Rectal smooth muscle tissue (tissue), 1 donor: ENCODE results near the gene ASCL2.
"Not testable (repeated sequence)": the region's sequence is repeated elsewhere in the genome, so short reads cannot be mapped to it uniquely, and the experiment has no call there.

Experiments used
- H3K27ac ChIP-seq: one replicate; pipeline ENCODE4 v1.7.0; 2013; ENCODE audit warnings: low read depth, low read length, inconsistent platforms
- H3K27me3 ChIP-seq: one replicate; pipeline ENCODE4 v1.7.0; 2013; ENCODE audit warnings: low read length; ENCODE audit not compliant: control insufficient read depth, insufficient read depth
- H3K36me3 ChIP-seq: one replicate; pipeline ENCODE4 v1.7.0; 2013; ENCODE audit warnings: low read length; ENCODE audit not compliant: control insufficient read depth, insufficient read depth
- H3K4me1 ChIP-seq: one replicate; pipeline ENCODE4 v1.7.0; 2013; ENCODE audit warnings: low read length; ENCODE audit not compliant: control insufficient read depth, insufficient read depth
- H3K4me3 ChIP-seq: one replicate; pipeline ENCODE4 v1.7.0; 2013; ENCODE audit warnings: low read length
- H3K9ac ChIP-seq: one replicate; pipeline ENCODE4 v1.7.0; 2013; ENCODE audit warnings: low read length

ASCL2 gene

DNA sequence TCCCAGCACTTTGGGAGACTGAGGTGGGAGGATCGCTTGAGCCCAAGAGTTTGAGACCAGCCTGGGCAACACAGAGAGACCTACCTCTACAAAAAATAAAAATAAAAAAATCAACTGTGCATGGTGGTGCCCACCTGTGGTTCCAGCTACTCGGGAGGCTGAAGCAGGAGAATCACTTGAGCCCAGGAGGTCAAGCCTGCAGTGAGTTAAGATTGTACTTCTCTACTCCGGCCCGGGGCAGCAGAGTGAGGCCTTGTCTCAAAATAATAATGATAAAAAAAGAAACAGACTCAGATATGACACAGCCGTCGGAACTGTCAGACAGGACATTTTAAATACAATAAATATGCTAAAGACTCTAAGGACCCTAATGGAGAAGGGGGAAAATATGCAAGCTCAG, 18.4 kb downstream of the ASCL2 start:
- Histone ChIP-seq H3K4me1 (no peaks in the 10 kb centered on the region), H3K9ac (no peak overlapping the region), H3K27ac (no peak overlapping the region), H3K27me3 (no peaks in the 10 kb centered on the region), H3K4me3 (no peak overlapping the region), H3K36me3 (no peaks in the 10 kb centered on the region)

DNA sequence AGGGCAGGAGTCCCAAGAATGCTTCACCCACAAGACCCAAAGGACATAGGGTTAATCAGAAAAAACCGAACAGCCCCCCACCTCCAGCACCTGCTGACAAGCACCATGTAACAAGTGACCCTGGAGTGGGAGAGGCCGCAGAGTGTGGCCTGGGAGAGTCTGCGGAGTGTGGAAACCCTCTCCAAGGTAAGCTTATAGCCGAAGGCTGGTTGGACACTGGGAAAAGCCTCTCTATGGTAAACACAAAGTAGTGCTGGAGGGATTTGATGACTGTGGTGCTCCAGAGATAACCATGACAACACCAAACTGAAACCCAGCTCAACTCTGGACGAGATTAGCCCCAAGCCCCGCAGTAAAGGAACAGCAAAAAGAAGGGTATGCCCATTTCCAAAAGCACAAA, 19.2 kb downstream of the ASCL2 start:
- H3K36me3 ChIP-seq: no peaks in the 10 kb centered on the region
- H3K27ac ChIP-seq: no peak overlapping the region
- no peak overlapping the region for H3K9ac ChIP-seq
- H3K27me3 ChIP-seq: no peaks in the 10 kb centered on the region
- H3K4me3 ChIP-seq: no peak overlapping the region
- H3K4me1 ChIP-seq: no peaks in the 10 kb centered on the region

DNA sequence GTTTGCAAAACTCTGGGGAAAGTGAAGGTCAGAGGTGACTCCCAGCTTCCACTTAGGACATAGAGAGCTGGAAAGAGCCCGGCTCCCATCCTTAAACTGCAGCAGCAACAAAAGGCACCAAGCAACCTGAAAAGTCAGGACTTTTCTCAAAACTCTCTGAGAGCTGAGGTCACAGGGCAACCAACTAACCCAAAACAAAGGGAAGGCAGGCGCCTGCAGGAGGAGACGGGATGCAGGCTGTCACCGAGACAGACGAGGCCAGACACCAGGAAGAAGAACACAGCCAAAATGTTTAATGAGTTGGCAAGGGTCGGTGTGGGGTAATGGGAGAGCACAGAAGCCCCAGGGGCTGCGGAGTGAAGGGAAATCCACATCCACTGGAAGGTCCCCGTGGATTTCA, 19.9 kb downstream of the ASCL2 start:
- no peaks in the 10 kb centered on the region for H3K36me3 ChIP-seq
- no peak overlapping the region for H3K27ac ChIP-seq
- H3K4me3 ChIP-seq: no peak overlapping the region

DNA sequence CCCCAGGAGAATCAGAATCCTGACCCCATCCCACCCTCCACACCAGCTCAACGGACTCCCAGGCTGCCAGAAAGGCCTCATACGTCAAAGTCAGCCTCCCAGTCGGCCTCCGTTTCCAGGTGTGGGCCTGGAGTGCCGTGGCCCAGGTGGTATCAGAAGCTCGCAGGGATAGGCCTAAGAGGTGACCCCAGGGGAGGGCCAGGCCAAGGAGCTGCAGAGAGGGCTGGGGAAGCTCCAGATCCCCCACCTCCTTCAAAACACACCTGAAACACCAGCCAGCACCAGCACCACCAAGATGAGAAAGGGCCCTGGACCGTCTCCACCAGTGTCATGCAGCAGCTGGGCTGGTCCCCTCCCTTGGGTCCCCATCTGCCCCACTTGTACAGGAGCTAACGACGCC, 20.3 kb downstream of the ASCL2 start:
- H3K9ac ChIP-seq: no peak overlapping the region
- H3K4me3 ChIP-seq: no peak overlapping the region
- H3K27ac ChIP-seq: no peak overlapping the region
- H3K27me3 ChIP-seq: no peaks in the 10 kb centered on the region
- H3K4me1 ChIP-seq: no peaks in the 10 kb centered on the region
- H3K36me3 ChIP-seq: no peaks in the 10 kb centered on the region

More for the DNA sequence above, 19.9 kb downstream of the ASCL2 start:
- no peak overlapping the region for H3K9ac ChIP-seq
- H3K27me3 ChIP-seq: no peaks in the 10 kb centered on the region
- H3K4me1 ChIP-seq: no peaks in the 10 kb centered on the region

DNA sequence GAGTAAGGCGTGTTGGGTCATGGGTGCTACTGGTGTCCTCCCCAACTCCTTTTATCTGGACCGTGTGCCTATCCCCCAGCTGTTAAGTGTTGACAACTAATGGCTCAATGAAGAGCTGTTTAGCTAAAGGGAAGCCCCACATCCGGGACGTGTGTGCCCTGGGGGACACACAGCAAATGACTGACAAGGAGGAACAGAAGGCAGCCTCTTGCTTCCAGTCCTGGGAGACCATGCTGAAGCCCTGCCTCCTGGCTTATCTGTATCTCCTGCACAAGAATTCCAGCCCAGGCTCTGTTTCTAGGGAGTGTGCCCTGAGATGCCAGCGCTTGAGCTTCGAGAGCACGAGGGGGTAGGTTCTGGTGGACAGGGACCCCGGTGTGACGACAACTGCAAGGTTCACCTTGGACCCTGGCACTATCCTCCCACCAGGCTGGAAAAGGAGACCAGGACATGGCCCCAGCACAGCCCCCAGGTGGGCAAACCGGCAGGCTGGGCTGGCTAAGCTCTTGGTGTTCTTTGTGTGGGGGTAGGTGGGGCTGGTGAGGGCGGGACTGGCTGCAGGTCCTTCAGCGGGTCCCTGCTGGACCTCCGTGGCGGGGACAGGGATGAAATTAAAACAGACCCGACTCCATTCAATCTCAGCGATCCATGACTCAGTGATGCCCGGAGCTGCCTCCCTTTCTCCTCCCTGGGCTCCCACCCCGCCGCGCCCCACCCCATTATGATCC, 21.0 kb downstream of the ASCL2 start:
- H3K27ac ChIP-seq: no peak overlapping the region
- H3K4me1 ChIP-seq: no peaks in the 10 kb centered on the region
- H3K36me3 ChIP-seq: no peaks in the 10 kb centered on the region
- H3K9ac ChIP-seq: no peak overlapping the region
- no peak overlapping the region for H3K4me3 ChIP-seq
- H3K27me3 ChIP-seq: no peaks in the 10 kb centered on the region

DNA sequence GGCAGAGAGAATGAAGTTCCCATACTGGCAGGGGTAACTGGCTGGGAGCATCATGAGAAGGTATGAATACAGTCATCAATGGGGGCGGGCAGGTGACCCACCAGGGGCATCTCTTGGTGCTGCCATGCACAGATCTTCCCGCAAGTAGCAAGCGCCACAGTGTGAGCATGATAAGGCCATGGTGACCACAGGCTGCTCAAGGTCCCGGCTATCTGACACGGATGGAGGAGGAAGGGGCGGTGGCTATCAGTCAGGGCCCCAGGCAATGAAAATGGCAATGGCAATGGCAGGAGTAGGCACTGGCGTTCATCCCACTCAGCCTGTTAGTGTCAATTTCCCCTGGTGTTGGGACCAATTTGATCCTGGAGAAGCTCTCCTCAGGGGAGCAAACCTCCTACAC, 21.6 kb downstream of the ASCL2 start:
- Histone ChIP-seq H3K27me3 (no peaks in the 10 kb centered on the region), H3K27ac (no peak overlapping the region), H3K9ac (no peak overlapping the region), H3K36me3 (no peaks in the 10 kb centered on the region), H3K4me1 (no peaks in the 10 kb centered on the region), H3K4me3 (no peak overlapping the region)

DNA sequence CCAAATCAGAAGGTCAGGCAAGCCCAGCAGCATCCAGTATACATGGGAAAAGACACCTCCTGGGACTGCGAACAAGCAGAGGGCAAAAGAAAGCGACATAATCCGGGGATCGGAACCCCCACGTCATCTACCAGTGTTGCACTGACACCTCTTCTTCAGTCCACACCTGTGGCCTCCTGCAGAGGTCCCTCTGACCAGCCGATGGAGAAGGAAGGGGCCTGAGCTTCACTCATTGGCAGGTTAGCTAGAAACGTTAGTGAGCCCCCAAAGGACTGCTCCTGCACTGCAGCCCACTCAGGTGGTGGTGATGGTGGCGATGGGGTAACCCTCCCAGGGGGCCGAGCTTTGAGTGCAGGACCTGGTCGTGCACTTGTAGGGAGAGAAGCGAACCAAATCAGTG, 22.1 kb downstream of the ASCL2 start:
- Histone ChIP-seq H3K27ac (no peak overlapping the region), H3K4me3 (no peak overlapping the region), H3K4me1 (no peaks in the 10 kb centered on the region), H3K9ac (no peak overlapping the region), H3K27me3 (no peaks in the 10 kb centered on the region), H3K36me3 (no peaks in the 10 kb centered on the region)

DNA sequence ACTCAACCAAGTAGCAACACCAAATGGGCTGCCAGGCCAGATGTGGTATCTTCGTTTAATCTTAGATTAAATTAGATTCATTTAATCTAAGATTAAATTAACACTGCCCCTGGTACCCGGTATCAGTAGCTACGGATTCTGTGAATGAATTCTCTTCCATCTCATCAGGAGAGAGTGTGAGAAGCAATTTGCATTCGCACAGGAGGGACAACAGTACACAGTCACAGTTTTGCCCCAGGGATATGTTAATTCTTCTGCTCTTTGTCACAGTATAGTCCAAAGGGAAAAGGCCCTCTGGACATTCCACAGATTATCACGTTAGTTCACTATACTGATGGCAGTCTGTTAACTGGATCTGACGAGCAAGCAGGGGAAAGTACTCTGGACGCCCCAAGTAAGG, 22.9 kb downstream of the ASCL2 start:
- H3K4me1 ChIP-seq: no peaks in the 10 kb centered on the region
- H3K36me3 ChIP-seq: no peaks in the 10 kb centered on the region
- no peak overlapping the region for H3K4me3 ChIP-seq
- H3K27ac ChIP-seq: no peak overlapping the region
- H3K9ac ChIP-seq: no peak overlapping the region
- H3K27me3 ChIP-seq: no peaks in the 10 kb centered on the region

DNA sequence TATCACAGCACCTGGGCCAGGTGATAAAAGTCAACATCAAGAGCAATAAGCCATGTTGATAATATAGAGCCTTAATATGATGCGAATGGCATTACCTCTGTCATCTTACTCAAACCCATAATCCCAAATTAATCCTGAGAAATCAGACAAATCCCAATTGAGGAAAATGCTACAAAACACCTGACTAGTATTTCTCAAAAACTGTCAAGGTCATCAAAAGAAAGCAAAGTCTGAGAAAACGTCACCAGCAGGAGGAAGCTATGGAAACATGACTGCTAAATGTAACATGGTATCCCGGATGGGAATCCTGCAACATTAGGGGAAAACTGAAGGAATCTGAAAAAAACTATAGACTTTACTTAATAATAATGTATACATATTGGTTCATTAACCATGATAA, 29.6 kb downstream of the ASCL2 start:
- Histone ChIP-seq H3K27ac (no peak overlapping the region), H3K4me1 (no peaks in the 10 kb centered on the region)

DNA sequence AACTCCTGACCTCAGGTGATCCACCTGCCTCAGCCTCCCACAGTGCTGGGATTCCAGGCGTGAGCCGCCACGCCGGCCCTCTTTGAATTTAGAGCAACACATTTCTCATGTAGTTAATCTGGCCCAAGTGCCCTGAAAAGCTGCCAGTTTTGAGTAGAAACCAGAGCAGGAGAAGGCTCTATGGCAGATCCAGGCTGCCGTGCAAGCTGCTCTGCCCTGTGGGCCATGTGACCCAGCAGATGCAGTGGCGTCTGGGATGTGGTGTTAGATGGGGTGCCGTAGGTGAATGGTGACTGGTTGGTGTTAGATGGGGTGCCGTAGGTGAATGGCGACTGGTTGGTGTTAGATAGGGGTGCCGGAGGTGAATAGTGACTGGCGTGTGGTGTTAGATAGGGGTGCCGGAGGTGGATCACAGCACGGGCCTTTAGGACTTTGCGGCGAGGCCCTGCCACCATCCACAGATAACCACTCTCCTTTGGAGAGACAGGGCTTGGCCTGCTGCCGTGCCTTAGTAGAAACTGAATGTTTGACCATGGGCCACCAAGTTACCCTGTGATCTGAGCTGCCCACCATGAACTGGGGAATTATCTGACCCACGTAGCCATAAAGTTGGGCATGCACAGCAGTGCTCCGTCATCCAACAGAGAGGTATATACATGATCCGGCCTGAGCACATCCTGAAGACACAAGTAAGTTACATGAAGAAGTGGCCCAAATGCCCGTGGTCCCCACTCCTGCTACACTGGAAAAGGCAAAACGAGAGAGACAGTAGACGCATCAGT, 32.7 kb downstream of the ASCL2 start:
- H3K36me3 ChIP-seq: no peaks in the 10 kb centered on the region
- H3K27me3 ChIP-seq: no peaks in the 10 kb centered on the region
- H3K9ac ChIP-seq: no peak overlapping the region
- no peak overlapping the region for H3K4me3 ChIP-seq
- H3K27ac ChIP-seq: no peak overlapping the region
- H3K4me1 ChIP-seq: no peaks in the 10 kb centered on the region

More for the DNA sequence above, 29.6 kb downstream of the ASCL2 start:
- no peak overlapping the region for H3K4me3 ChIP-seq
- no peak overlapping the region for H3K9ac ChIP-seq
- H3K36me3 ChIP-seq: no peaks in the 10 kb centered on the region
- no peaks in the 10 kb centered on the region for H3K27me3 ChIP-seq

DNA sequence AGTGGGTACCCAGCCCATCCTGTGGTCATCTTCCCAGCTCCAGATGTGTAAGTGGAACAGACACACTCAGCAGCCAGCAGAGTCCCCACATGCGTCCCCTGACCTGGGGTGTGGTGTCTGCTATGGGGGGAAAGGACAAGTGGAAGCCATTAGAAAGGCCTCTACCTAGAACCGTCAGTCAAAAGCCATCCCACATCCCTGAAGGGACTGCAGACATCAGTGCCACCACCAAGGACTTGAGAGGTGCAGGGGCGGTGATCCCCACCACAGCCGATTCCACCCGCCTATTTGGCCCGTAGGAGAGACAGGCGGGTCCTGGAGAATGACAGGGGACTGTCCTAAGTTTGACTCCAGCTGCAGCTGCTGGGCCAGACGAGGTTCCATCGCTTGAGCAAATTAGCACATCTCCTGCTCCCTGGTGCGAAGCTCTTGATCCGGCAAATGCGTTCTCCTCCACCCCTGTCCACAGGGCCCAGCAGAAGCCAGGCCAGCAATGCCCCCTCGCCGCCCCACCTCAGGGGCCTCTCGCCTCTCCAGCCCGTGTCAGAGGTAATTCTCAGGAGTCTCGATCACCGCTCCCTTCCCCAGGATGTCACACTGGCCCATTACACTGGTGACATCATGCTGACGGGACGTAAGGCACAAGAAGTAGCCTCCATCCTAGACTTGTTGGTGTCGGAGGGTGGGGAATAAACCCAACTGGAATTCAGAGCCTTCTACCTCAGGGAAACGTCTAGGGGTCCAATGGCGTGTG, 33.8 kb downstream of the ASCL2 start:
- not testable (repeated sequence) for H3K27me3 ChIP-seq, H3K9ac ChIP-seq, H3K4me1 ChIP-seq, H3K4me3 ChIP-seq, H3K36me3 ChIP-seq, H3K27ac ChIP-seq

DNA sequence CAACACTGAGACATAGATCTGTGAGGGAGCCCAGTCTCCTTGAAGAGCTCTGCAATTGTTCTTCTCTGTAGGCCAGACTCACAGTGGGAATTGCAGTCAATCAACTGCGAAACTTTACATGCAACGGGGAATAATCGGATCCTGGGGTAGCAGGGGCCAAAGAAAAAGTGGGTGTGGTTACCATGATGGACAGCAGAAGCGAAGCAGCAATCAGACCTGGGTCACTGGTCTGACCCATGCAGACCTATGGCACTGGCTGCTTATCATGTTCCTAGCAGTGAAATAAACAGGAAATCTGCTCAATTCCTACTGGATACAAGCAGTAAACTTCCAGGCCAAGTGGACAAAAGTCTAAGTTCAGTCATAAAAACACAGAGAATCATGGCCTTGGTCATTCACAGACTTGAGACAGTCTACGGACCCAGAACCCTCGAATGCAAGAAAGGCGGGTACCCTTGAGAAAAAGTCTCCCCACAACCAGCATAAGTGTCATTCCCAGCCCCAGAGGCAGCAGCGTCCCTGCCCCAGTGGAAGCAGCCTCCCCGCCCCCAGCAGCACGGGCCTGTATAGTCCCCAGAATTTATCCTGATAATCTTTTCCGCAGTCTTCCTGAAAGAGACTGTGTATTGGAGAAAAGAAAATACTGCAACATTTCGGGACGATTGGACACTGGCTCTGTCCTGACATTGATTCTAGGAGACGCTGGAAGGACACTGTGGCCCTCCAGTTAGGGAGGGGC, 34.6 kb downstream of the ASCL2 start:
- no peaks in the 10 kb centered on the region for H3K36me3 ChIP-seq
- no peaks in the 10 kb centered on the region for H3K4me1 ChIP-seq
- no peak overlapping the region for H3K4me3 ChIP-seq
- no peak overlapping the region for H3K9ac ChIP-seq
- no peaks in the 10 kb centered on the region for H3K27me3 ChIP-seq
- H3K27ac ChIP-seq: no peak overlapping the region
